Spleen (tissue), 11 donors: ENCODE measurements around the gene AP5Z1. TPM values are rescaled to one million over a fixed set of nuclear protein-coding genes. Genes with fewer than 3 reads are reported as not detected.

Experiments used
- DNase-seq: peaks from one replicate; pipeline ENCODE4 v3.0.0-alpha.2; 2020
- H3K27ac ChIP-seq, 8 donors: fragments of 200-600 bp; sonication (generic) in 7 of 8; 1 replicate in 4 of 8; 2 replicates in 4 of 8; pipeline versions ENCODE4 v1.5.0 to v1.8.0; 2016 to 2021; ENCODE audit warnings: inconsistent platforms in 4 of 8, mild to moderate bottlenecking in 4 of 8, moderate library complexity in 1 of 8
- H3K27me3 ChIP-seq, 7 donors: fragments of 200-600 bp; sonication (generic) in 6 of 7; replicated peaks in 1 of 7; 1 replicate in 4 of 7; 2 replicates in 3 of 7; pipeline versions ENCODE4 v1.5.0 to v1.8.0; 2016 to 2021; ENCODE audit warnings: inconsistent platforms in 3 of 7, mild to moderate bottlenecking in 1 of 7
- H3K36me3 ChIP-seq, 6 donors: fragments of 200-600 bp; sonication (generic) in 5 of 6; 1 replicate in 4 of 6; 2 replicates in 2 of 6; pipeline versions ENCODE4 v1.5.0 to v1.8.0; 2016 to 2021; ENCODE audit warnings: inconsistent platforms in 2 of 6
- H3K4me1 ChIP-seq, 6 donors: fragments of 200-600 bp; sonication (generic) in 5 of 6; 1 replicate in 3 of 6; 2 replicates in 3 of 6; pipeline versions ENCODE4 v1.5.0 to v1.8.0; 2016 to 2021; ENCODE audit warnings: inconsistent platforms in 3 of 6
- H3K4me3 ChIP-seq, 8 donors: fragments of 200-600 bp; sonication (generic) in 7 of 8; 1 replicate in 4 of 8; 2 replicates in 4 of 8; pipeline versions ENCODE4 v1.5.0 to v1.8.0; 2016 to 2021; ENCODE audit warnings: inconsistent platforms in 4 of 8, mild to moderate bottlenecking in 4 of 8, moderate library complexity in 2 of 8
- H3K9me3 ChIP-seq, 8 donors: fragments of 200-600 bp; sonication (generic) in 7 of 8; 1 replicate in 4 of 8; 2 replicates in 4 of 8; pipeline versions ENCODE4 v1.5.0 to v1.8.0; 2016 to 2021; ENCODE audit warnings: inconsistent platforms in 4 of 8
- POLR2A ChIP-seq, 3 donors: fragments of 450-650 bp; IDR thresholded peaks; one replicate each; pipeline ENCODE4 v1.5.1; 2017; ENCODE audit warnings: antibody characterized with exemption in 3 of 3, mild to moderate bottlenecking in 1 of 3
- POLR2AphosphoS5 ChIP-seq, 3 donors: sonication (generic); formaldehyde crosslinking; IDR thresholded peaks; one replicate each; pipeline ENCODE4 v1.5.1; 2017; ENCODE audit warnings: antibody characterized with exemption in 3 of 3
- WGBS, 5 donors: extraction: QIAGEN DNeasy Blood & Tissue Kit in 3 of 5; methylation state at CpG; one replicate each; pipeline versions ENCODE4 v1.1.5 to v1.1.7; 2013 to 2018; 5-methylcytosine and 5-hydroxymethylcytosine counted together
- intact Hi-C: fragments of 100-400 bp; cut with DNase I; formaldehyde crosslinking; loops from one replicate; pipeline ENCODE4 v1.15.0; 2023; ENCODE audit warnings: low total_unique reads
- polyA plus RNA-seq, 3 donors: library from polyadenylated mRNA; stranded (reverse); fragments of 200-250 nt; gene quantifications; one replicate each; pipeline ENCODE4 v1.2.1, GENCODE V29; 2013
- total RNA-seq, 7 donors: library from RNA; depleted of rRNA in 3 of 7; stranded (reverse); fragments of >200 nt in 3 of 7; fragmentation: NEBNext Ultra II Directional in 4 of 7; extraction: Animal tissue kit (Norgen Biotek cat#: 25700) in 4 of 7; gene quantifications; one replicate each; pipeline versions ENCODE4 v1.1.0 to v1.2.1, GENCODE V29; 2016 to 2021
- TF ChIP-seq, protein P1 (sequence below), 11 experiments: fragments of 200-600 bp in 7 of 11; fragments of 450-650 bp in 4 of 11; sonication (generic) in 4 of 11; IDR thresholded peaks in 8 of 11; conservative IDR thresholded peaks in 3 of 11; 1 replicate in 7 of 11; 2 replicates in 4 of 11; pipeline versions ENCODE4 v1.4.0 to v1.8.0; 2016 to 2021; ENCODE audit warnings: antibody characterized with exemption in 11 of 11, inconsistent platforms in 4 of 11, mild to moderate bottlenecking in 1 of 11
- donor health status: healthy with polysubstance abuse.
- donor health status: DM: no; HTN: no; CAD: no; lungs with moderate emphysema.
- donor health status: DM: no; HTN: no; CAD: no.
- donor health status: Bipolar disorder and iron deficiency.
- donor health status: healthy.
- donor health status: DM: no; HTN: no; CAD: no.
- donor health status: DM: yes; HTN: yes; CAD: no.

The AP5Z1 gene
- total and polyA plus RNA-seq, 10 donors = 39.3 to 156 (median 64.7) TPM

DNA sequence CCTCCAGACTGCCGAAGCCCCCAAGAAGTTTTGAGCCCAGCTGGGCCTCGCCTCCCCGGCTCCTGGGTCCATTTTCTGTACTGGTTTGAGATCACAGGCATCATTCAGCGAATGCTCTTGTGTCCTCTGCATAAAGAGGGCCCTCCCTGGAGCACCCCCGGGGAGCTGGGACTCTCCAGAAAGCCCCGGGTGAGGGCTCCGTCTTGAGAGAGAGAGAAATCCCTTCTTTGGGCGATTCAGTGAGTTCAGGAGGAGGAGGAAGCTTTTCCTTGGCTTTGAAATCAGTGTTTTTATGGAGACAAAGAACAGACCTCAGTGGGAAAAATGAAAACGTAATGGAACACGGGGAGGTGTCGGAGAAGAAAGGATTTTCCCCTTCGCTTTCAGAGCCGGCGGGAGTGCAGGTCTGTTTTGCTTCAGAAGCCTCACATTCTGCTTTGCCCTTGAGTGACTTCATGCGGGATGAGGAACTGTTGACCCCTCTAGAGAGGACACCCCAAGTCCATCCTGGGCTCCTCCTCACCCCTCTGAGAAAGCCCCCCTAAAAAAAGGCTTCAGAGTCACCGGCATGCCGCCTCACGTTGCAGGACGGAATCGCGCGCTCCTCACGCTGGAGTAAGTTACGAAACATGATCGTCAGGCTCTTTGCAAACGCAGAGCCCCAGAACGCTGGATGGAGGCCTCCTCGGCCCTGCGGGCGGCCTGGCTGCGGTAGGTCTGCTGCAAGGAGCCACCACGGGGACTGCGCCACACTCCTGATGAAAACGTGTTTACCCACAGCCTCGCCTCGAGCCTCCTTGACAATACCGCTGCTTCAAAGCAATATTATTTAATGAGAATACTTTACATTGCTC is 8.5 kb upstream of the AP5Z1 start:
- H3K4me1 ChIP-seq = peaks cover 0 to 10% (median 0%) of the 10 kb centered on the region in 6 donors
- intact Hi-C loops = no loop called here
- H3K4me3 ChIP-seq = no peak overlapping the region
- H3K27me3 ChIP-seq = no peaks in the 10 kb centered on the region
- no peak for DNase-seq
- TF ChIP-seq, protein P1, sequence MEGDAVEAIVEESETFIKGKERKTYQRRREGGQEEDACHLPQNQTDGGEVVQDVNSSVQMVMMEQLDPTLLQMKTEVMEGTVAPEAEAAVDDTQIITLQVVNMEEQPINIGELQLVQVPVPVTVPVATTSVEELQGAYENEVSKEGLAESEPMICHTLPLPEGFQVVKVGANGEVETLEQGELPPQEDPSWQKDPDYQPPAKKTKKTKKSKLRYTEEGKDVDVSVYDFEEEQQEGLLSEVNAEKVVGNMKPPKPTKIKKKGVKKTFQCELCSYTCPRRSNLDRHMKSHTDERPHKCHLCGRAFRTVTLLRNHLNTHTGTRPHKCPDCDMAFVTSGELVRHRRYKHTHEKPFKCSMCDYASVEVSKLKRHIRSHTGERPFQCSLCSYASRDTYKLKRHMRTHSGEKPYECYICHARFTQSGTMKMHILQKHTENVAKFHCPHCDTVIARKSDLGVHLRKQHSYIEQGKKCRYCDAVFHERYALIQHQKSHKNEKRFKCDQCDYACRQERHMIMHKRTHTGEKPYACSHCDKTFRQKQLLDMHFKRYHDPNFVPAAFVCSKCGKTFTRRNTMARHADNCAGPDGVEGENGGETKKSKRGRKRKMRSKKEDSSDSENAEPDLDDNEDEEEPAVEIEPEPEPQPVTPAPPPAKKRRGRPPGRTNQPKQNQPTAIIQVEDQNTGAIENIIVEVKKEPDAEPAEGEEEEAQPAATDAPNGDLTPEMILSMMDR (IDR thresholded peaks at IDR 0.05 in 8 of 11, conservative IDR thresholded peaks at IDR 0.05 in 3 of 11) = no peak
- TF ChIP-seq POLR2A (IDR thresholded peaks at IDR 0.05) = no peak
- TF ChIP-seq POLR2AphosphoS5 (IDR thresholded peaks at IDR 0.05) = peak in 1 of 3 donors; percentile 61
- H3K9me3 ChIP-seq = no peaks in the 10 kb centered on the region
- peaks cover 6 to 83% (median 35%) of the 10 kb centered on the region in 6 donors for H3K36me3 ChIP-seq
- H3K27ac ChIP-seq = no peak overlapping the region
- 84 to 94% (median 88%) methylated on average over 33 to 37 of the region's 37 CpGs for WGBS, 5 donors

DNA sequence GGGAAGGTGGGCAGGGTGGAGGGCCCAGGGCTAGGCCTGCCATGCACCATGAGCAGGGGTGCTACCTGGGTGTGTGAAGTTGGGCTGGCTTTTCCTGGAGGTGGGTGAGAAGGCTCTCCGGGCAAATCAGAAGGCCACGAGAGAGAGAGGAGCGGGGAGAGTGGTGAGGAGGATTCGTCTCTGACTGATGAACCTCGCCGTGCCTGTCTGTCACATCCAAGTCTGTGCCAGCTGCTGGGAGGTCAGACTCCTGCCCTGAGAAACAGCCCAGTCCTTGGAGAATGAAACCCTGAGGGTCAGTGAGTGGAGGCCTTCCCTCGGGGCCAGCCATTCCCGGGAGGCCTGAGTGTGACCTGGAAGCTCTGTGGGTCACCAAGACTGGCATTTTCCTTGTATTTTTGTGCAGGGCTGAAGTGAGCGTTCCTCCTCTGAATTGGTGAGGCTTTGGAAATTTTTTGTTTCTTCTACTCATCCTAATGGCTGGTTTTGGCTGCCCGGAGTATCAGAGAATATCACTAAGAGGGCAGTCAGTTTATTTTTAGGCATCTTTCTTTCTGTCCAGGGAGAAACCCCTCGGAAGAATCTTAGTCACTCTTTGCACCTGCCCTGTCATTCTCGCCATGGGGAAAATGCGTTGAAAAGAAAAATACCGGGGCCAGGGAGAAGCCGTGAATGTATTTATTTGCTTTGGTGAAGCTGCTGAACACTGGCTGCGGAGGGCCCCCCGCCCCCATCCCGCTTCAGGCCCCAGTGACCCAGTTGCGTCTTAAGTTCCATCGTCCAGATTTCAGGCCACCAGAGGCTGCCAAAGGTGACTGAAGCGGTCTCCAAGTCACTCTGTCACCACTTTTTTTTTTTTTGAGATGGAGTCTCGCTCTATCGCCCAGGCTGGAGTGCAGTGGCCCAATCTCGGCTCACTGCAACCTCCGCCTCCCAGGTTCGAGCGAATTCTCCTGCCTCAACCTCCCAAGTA is 6.5 kb upstream of the AP5Z1 start:
- no peak for DNase-seq
- peaks cover 0 to 66% (median 15%) of the 10 kb centered on the region in 6 donors for H3K36me3 ChIP-seq
- intact Hi-C loops = no loop called here
- peaks cover 0 to 14% (median 2%) of the 10 kb centered on the region in 6 donors for H3K4me1 ChIP-seq
- TF ChIP-seq POLR2AphosphoS5 (IDR thresholded peaks at IDR 0.05) = peak in 1 of 3 donors; percentile 19
- no peak for TF ChIP-seq POLR2A (IDR thresholded peaks at IDR 0.05)
- no peaks in the 10 kb centered on the region for H3K9me3 ChIP-seq
- peak overlapping the region in 1 of 8 donors; percentile 21 for H3K27ac ChIP-seq
- H3K27me3 ChIP-seq = no peaks in the 10 kb centered on the region
- H3K4me3 ChIP-seq = no peak overlapping the region
- WGBS, 5 donors = 91 to 93% (median 93%) methylated on average over 27 of the region's 27 CpGs

DNA sequence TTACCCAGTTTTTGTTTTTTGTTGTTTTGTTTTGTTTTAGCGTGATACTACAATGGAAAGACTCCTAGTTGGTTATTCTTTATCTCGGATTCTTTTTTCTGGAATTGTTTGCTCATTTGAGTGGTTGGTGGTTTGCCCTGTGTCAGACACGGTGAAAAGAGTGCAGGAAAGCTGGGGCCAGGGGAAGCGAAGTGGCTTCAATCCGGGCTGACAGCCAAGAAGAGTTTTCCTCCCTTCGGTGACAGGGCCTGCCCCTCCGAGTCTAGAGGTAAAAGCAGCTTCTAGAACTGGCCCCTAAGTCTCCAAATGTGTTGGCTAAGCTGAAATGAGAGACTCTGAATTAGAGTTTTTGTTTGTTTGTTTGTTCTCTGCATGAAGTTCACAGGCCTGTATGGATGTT is 5.7 kb upstream of the AP5Z1 start:
- Histone ChIP-seq H3K9me3 (no peaks in the 10 kb centered on the region), H3K36me3 (peaks cover 0 to 57% (median 7%) of the 10 kb centered on the region in 6 donors), H3K4me1 (peaks cover 0 to 23% (median 11%) of the 10 kb centered on the region in 6 donors), H3K27me3 (no peaks in the 10 kb centered on the region), H3K27ac (peak overlapping the region in 1 of 8 donors; percentile 21), H3K4me3 (no peak overlapping the region)
- no peak for DNase-seq
- intact Hi-C loops = no loop called here
- TF ChIP-seq POLR2AphosphoS5 (IDR thresholded peaks at IDR 0.05) = no peak
- TF ChIP-seq, protein P1 (IDR thresholded peaks at IDR 0.05 in 8 of 11, conservative IDR thresholded peaks at IDR 0.05 in 3 of 11) = no peak
- no peak for TF ChIP-seq POLR2A (IDR thresholded peaks at IDR 0.05)
- 21 to 34% (median 23%) methylated on average over 7 of the region's 7 CpGs for WGBS, 5 donors

DNA sequence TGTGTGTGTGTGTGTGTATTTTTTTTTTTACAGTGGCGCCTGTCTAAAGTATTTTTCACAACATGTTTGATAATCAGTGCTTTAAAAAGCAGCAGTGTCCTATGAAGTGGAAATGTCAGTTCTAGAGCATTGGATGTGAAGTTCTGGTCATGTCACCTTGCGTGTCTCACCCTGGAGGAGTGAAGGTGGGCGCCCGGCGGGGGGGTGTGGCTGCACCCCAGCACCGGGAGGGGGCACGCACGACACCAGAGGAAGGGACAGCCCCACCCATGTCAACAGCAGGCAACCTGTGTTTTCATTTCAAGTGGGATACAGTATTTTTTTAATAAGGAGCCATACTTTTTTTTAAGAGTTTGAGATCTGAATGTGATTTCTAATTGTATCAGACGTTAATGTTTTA is 4.5 kb upstream of the AP5Z1 start:
- H3K4me1 ChIP-seq = peaks cover under 1 to 26% (median 13%) of the 10 kb centered on the region in 6 donors
- WGBS, 5 donors = 73 to 86% (median 82%) methylated on average over 9 of the region's 9 CpGs
- H3K36me3 ChIP-seq = peaks cover 0 to 46% (median 7%) of the 10 kb centered on the region in 6 donors
- no peaks in the 10 kb centered on the region for H3K9me3 ChIP-seq
- no peak overlapping the region for H3K4me3 ChIP-seq
- no peak for DNase-seq
- intact Hi-C loops = no loop called here
- TF ChIP-seq POLR2A (IDR thresholded peaks at IDR 0.05) (no peak), POLR2AphosphoS5 (IDR thresholded peaks at IDR 0.05) (no peak)
- TF ChIP-seq, protein P1 (IDR thresholded peaks at IDR 0.05 in 8 of 11, conservative IDR thresholded peaks at IDR 0.05 in 3 of 11) = no peak
- no peak overlapping the region for H3K27ac ChIP-seq
- no peaks in the 10 kb centered on the region for H3K27me3 ChIP-seq
